ENCODE results near the gene KRTAP19-8.

DNA sequence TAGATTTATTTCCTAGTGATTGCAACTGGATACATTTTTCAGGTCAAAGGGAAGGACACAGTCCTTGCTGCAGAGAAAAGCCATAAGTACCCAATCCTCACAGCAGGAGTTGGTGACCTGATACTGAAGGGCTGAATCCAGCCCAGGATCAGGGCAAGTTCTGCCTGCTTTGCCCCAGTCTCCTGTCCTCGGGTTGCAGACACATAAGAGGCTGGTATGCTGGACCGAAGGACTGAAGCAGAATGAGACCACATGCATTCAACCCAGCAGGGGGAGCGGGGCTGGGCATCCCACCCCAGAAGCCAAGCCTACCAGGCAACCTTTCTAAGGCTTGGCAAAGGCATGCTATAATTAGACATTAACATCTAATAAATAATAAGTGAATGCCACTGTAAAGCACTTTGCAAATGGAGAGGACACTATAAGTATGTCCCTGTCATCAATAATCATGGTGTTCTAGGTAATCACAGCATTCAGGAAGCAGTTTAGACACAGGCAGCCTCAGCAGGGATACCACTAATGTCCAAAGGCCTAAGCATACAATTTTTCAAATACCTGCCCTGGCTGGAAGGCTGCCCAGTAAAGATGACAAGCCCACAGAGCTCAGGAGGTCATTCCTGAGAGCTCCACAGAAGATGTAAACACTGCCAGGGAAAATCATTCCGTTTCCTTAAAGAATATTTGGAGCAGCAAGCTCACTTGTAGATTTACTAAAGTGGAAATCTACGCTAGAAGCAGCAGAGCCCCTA lies 47.6 kb downstream of the KRTAP19-8 start:
- TF ChIP-seq CTCF (IDR thresholded peaks at IDR 0.05 in 4 of 5, conservative IDR thresholded peaks at IDR 0.05 in 1 of 5): no peak
- no peak for TF ChIP-seq POLR2A (IDR thresholded peaks at IDR 0.05)
